HCT116 (cell line): ENCODE results near the gene CLCA4. TPM values are rescaled to one million over a fixed set of nuclear protein-coding genes. Genes with fewer than 3 reads are reported as not detected.

Experiments used
- ATAC-seq: fragments of 200-7000 bp; cut with Tn5 transposase; 2 replicates; pipeline ENCODE4 v1.9.1; 2020; ENCODE audit warnings: mild to moderate bottlenecking, moderate library complexity
- BruUV-seq: library from RNA; stranded (reverse); fragments of 400-500 nt; replicated peaks from 2 replicates; lab custom pipeline; 2021; lab: Mats Ljungman, UMichigan
- CTCF ChIA-PET: fragments of 300-600 bp; sonication (Branson Sonifier 250); formaldehyde crosslinking; loops from one replicate; lab custom pipeline; 2021; ENCODE audit warnings: antibody characterized with exemption; lab: Charles Lee
- POLR2A ChIA-PET: fragments of 300-600, 350-600 bp; sonication (Branson Sonifier 250); formaldehyde crosslinking; loops from one replicate; lab custom pipeline; 2021; ENCODE audit warnings: antibody characterized with exemption; lab: Charles Lee
- RAD21 ChIA-PET, 2 experiments: fragments of 300-600 bp; sonication (Branson Sonifier 250); formaldehyde crosslinking; loops; one replicate each; lab custom pipeline; 2023; ENCODE audit warnings: low total read pairs in 2 of 2; ENCODE audit not compliant: uncharacterized antibody in 2 of 2, unreplicated experiment in 2 of 2, low non-redundant PET in 1 of 2; lab: Charles Lee
- DNase-seq: peaks from one replicate; pipeline ENCODE4 v3.0.0-alpha.2; 2010; ENCODE audit warnings: low read depth, low spot score
- H2AFZ ChIP-seq: fragments of 200-600 bp; shearing (Covaris generic), sonication (generic); 2 replicates; pipeline ENCODE4 v1.6.1; 2017; ENCODE audit warnings: low read depth, mixed run types, mixed read lengths, antibody characterized with exemption, low read length; ENCODE audit not compliant: poor library complexity, severe bottlenecking
- H3K27ac ChIP-seq: 2 replicates; pipeline ENCODE4 v1.5.1; 2012; ENCODE audit warnings: low read depth, low read length
- H3K27me3 ChIP-seq: fragments of 200-600 bp; sonication (generic); 2 replicates; pipeline ENCODE4 v1.6.1; 2016; ENCODE audit warnings: mixed run types, low read length, mixed read lengths; ENCODE audit not compliant: insufficient read depth
- H3K36me3 ChIP-seq, 2 experiments: fragments of 200-500 bp in 1 of 2; fragments of 200-600 bp in 1 of 2; sonication (Bioruptor generic) in 1 of 2; sonication (generic) in 1 of 2; 2 replicates each; pipeline versions ENCODE4 v1.5.1 to v1.6.1; 2014 to 2016; ENCODE audit warnings: low read length in 2 of 2, inconsistent platforms in 1 of 2, mixed read lengths in 1 of 2, mixed run types in 1 of 2; ENCODE audit not compliant: insufficient read depth in 2 of 2, control insufficient read depth in 1 of 2
- H3K4me1 ChIP-seq, 2 experiments: fragments of 200-600 bp in 1 of 2; sonication (generic) in 1 of 2; 2 replicates each; pipeline versions ENCODE4 v1.5.1 to v1.6.1; 2012 to 2017; ENCODE audit warnings: low read length in 2 of 2, inconsistent platforms in 1 of 2, mild to moderate bottlenecking in 1 of 2, mixed read lengths in 1 of 2, mixed run types in 1 of 2, moderate library complexity in 1 of 2; ENCODE audit not compliant: insufficient read depth in 2 of 2, control insufficient read depth in 1 of 2
- H3K4me2 ChIP-seq: fragments of 200-600 bp; sonication (generic); 2 replicates; pipeline ENCODE4 v1.6.1; 2017; ENCODE audit warnings: mixed run types, low read length, mixed read lengths
- H3K4me3 ChIP-seq, 2 experiments: fragments of 200-600 bp in 1 of 2; sonication (generic) in 1 of 2; replicated peaks in 1 of 2; 2 replicates each; pipeline ENCODE4 v1.5.1; 2011 to 2016; ENCODE audit warnings: low read length in 2 of 2, control low read depth in 1 of 2, low read depth in 1 of 2, mild to moderate bottlenecking in 1 of 2, mixed read lengths in 1 of 2, mixed run types in 1 of 2
- H3K79me2 ChIP-seq: fragments of 200-600 bp; sonication (generic); 2 replicates; pipeline ENCODE4 v1.6.1; 2017; ENCODE audit warnings: mild to moderate bottlenecking, mixed run types, low read length, moderate library complexity, mixed read lengths; ENCODE audit not compliant: insufficient read depth
- H3K9ac ChIP-seq: fragments of 200-600 bp; sonication (generic); 2 replicates; pipeline ENCODE4 v1.6.1; 2016; ENCODE audit warnings: low read length, mixed read lengths
- H3K9me2 ChIP-seq: fragments of 200-600 bp; sonication (generic), shearing (Covaris generic); 2 replicates; pipeline ENCODE4 v1.6.1; 2017; ENCODE audit warnings: mixed run types, mild to moderate bottlenecking, moderate library complexity; ENCODE audit not compliant: insufficient read depth
- H3K9me3 ChIP-seq, 2 experiments: fragments of 200-500 bp in 1 of 2; fragments of 200-600 bp in 1 of 2; sonication (Bioruptor generic) in 1 of 2; sonication (generic) in 1 of 2; 2 replicates each; pipeline ENCODE4 v1.6.1; 2014 to 2017; ENCODE audit warnings: low read length in 2 of 2, mixed read lengths in 2 of 2, inconsistent platforms in 1 of 2, low read depth in 1 of 2, mild to moderate bottlenecking in 1 of 2, mixed run types in 1 of 2, moderate library complexity in 1 of 2; ENCODE audit not compliant: control insufficient read depth in 1 of 2, insufficient read depth in 1 of 2
- H4K20me1 ChIP-seq: fragments of 200-600 bp; sonication (generic), shearing (Covaris generic); 2 replicates; pipeline ENCODE4 v1.6.1; 2017; ENCODE audit warnings: mixed run types, mild to moderate bottlenecking, moderate library complexity; ENCODE audit not compliant: insufficient read depth
- CEBPB ChIP-seq: IDR thresholded peaks from 2 replicates; pipeline ENCODE4 v1.6.1; 2012; ENCODE audit warnings: low read depth
- EGR1 ChIP-seq: IDR thresholded peaks from 2 replicates; pipeline ENCODE4 v1.6.1; 2012; ENCODE audit warnings: low read depth
- ELF1 ChIP-seq: IDR thresholded peaks from 2 replicates; pipeline ENCODE4 v1.6.1; 2012; ENCODE audit warnings: low read depth, borderline replicate concordance
- EZH2 ChIP-seq: fragments of 200-600 bp; sonication (generic); IDR thresholded peaks from 2 replicates; pipeline ENCODE4 v1.6.1; 2017; ENCODE audit warnings: antibody characterized with exemption, mixed run types
- FOSL1 ChIP-seq: IDR thresholded peaks from 2 replicates; pipeline ENCODE4 v1.6.1; 2012; ENCODE audit warnings: low read depth
- JUND ChIP-seq: IDR thresholded peaks from 2 replicates; pipeline ENCODE4 v1.6.1; 2012
- POLR2A ChIP-seq: IDR thresholded peaks from 2 replicates; pipeline ENCODE4 v1.7.0; 2011; ENCODE audit warnings: borderline replicate concordance; ENCODE audit not compliant: insufficient read depth, insufficient read length; ENCODE audit errors: extremely low read depth
- POLR2AphosphoS5 ChIP-seq: IDR thresholded peaks from 2 replicates; pipeline ENCODE4 v1.6.1; 2011; ENCODE audit warnings: mild to moderate bottlenecking, low read depth, low read length, moderate library complexity
- RAD21 ChIP-seq: IDR thresholded peaks from 2 replicates; pipeline ENCODE4 v1.6.1; 2012; ENCODE audit warnings: low read depth, mild to moderate bottlenecking
- SIN3A ChIP-seq: IDR thresholded peaks from 2 replicates; pipeline ENCODE4 v1.6.1; 2012; ENCODE audit warnings: low read depth
- SP1 ChIP-seq: IDR thresholded peaks from 2 replicates; pipeline ENCODE4 v1.6.1; 2012; ENCODE audit warnings: low read depth
- TCF7L2 ChIP-seq: IDR thresholded peaks from 2 replicates; pipeline ENCODE4 v1.7.0; 2011; ENCODE audit warnings: borderline replicate concordance, inconsistent platforms; ENCODE audit not compliant: insufficient read depth, insufficient read length; ENCODE audit errors: extremely low read depth
- YY1 ChIP-seq: IDR thresholded peaks from 2 replicates; pipeline ENCODE4 v1.6.1; 2011; ENCODE audit warnings: low read length, low read depth, moderate library complexity, mild to moderate bottlenecking; ENCODE audit not compliant: insufficient replicate concordance; ENCODE audit errors: extremely low read depth
- ZFX ChIP-seq: fragments of 450-650 bp; IDR thresholded peaks from 2 replicates; pipeline ENCODE4 v1.6.1; 2017
- ZNF274 ChIP-seq: fragments of 200-500 bp; sonication (Bioruptor generic); IDR thresholded peaks from 2 replicates; pipeline ENCODE4 v1.6.1; 2014; ENCODE audit warnings: mild to moderate bottlenecking, low read depth, low read length, inconsistent platforms
- intact Hi-C: fragments of 100-400 bp; cut with micrococcal nuclease; formaldehyde crosslinking; loops from 2 replicates; pipeline ENCODE4 v1.10.0; 2022
- total RNA-seq: library from RNA; stranded (reverse); gene quantifications from one replicate; pipeline ENCODE4 v1.2.1, GENCODE V29; 2021; ENCODE audit not compliant: unreplicated experiment
- TF ChIP-seq, protein P1 (sequence below): IDR thresholded peaks from 2 replicates; pipeline ENCODE4 v1.6.1; 2012
- TF ChIP-seq, protein P2 (sequence below): IDR thresholded peaks from 2 replicates; pipeline ENCODE4 v1.6.1; 2011; ENCODE audit warnings: mild to moderate bottlenecking, low read length, moderate library complexity; ENCODE audit not compliant: insufficient replicate concordance; ENCODE audit errors: extremely low read depth
- TF ChIP-seq, protein P3 (sequence below), 3 experiments: fragments of 200-600 bp in 1 of 3; sonication (generic) in 1 of 3; IDR thresholded peaks in 2 of 3; conservative IDR thresholded peaks in 1 of 3; 2 replicates each; pipeline ENCODE4 v1.5.1; 2012 to 2017; ENCODE audit warnings: low read depth in 2 of 3, low read length in 2 of 3, antibody characterized with exemption in 1 of 3, borderline replicate concordance in 1 of 3, control low read depth in 1 of 3, mild to moderate bottlenecking in 1 of 3, mixed read lengths in 1 of 3, mixed run types in 1 of 3, moderate library complexity in 1 of 3; ENCODE audit not compliant: insufficient read depth in 1 of 3
- TF ChIP-seq, protein P4 (sequence below): IDR thresholded peaks from 2 replicates; pipeline ENCODE4 v1.6.1; 2012; ENCODE audit warnings: low read depth
- TF ChIP-seq, protein P5 (sequence below): IDR thresholded peaks from 2 replicates; pipeline ENCODE4 v1.6.1; 2012

Gene CLCA4
- total RNA-seq, 1 experiment from 2014 or later: not detected

DNA sequence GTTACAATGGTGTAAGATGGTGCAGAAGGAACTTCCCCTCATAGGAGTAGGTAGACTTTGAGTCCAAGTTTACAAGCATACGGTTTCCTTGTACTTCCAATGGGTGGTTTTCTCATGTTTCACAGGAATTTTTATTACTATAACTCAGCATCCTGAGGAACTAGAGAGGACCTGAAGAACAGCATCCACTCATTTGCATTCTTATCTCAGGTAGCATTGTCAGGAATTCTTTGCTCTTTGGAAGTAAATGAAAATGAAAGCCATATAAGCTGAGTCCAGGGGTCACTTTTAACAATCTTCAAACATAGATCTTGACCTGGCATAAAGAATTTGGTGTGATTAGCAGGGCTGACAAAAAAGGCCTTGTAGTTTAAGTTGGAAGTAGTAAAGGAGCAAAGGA is 34.4 kb downstream of the CLCA4 start (continued):
- TF ChIP-seq, protein P1, sequence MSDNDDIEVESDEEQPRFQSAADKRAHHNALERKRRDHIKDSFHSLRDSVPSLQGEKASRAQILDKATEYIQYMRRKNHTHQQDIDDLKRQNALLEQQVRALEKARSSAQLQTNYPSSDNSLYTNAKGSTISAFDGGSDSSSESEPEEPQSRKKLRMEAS: no peak
- TF ChIP-seq, all 23 proteins: peak for 0

DNA sequence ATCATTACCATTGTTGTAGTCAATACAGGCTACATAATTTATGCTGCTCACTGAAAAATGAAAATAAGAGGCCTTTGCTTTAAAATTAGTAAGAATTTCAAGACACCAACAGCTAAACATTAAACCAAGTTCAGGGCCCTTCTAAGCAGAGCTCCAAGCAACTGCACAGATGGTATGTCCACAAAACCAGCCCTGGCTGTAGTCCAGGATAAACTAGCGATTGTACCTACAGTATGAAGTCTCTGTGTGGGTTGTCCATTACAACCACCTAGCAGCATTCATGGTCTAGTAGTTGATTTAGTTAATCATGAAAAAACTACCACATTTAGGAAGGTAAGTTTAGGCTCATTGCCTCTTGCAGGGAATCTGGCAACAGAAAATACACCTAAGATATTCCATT is 35.3 kb downstream of the CLCA4 start:
- no peaks in the 10 kb centered on the region for H3K9me2 ChIP-seq
- H3K27ac ChIP-seq: no peak overlapping the region
- H4K20me1 ChIP-seq: no peaks in the 10 kb centered on the region
- H3K36me3 ChIP-seq: no peaks in the 10 kb centered on the region
- no peak for ATAC-seq
- no peak overlapping the region for H3K4me2 ChIP-seq
- intact Hi-C loops: no loop called here
- H3K9ac ChIP-seq: no peak overlapping the region
- H3K4me3 ChIP-seq: no peak overlapping the region
- no peaks in the 10 kb centered on the region for H3K9me3 ChIP-seq
- H3K4me1 ChIP-seq: no peaks in the 10 kb centered on the region
- no peak overlapping the region for H2AFZ ChIP-seq
- TF ChIP-seq TCF7L2 (no peak), SP1 (no peak), YY1 (no peak), ELF1 (no peak), EZH2 (no peak), SIN3A (no peak), RAD21 (no peak), ZNF274 (no peak), POLR2AphosphoS5 (no peak), ZFX (no peak), POLR2A (no peak), FOSL1 (no peak), CEBPB (no peak), EGR1 (no peak), JUND (no peak)
- TF ChIP-seq, protein P2, sequence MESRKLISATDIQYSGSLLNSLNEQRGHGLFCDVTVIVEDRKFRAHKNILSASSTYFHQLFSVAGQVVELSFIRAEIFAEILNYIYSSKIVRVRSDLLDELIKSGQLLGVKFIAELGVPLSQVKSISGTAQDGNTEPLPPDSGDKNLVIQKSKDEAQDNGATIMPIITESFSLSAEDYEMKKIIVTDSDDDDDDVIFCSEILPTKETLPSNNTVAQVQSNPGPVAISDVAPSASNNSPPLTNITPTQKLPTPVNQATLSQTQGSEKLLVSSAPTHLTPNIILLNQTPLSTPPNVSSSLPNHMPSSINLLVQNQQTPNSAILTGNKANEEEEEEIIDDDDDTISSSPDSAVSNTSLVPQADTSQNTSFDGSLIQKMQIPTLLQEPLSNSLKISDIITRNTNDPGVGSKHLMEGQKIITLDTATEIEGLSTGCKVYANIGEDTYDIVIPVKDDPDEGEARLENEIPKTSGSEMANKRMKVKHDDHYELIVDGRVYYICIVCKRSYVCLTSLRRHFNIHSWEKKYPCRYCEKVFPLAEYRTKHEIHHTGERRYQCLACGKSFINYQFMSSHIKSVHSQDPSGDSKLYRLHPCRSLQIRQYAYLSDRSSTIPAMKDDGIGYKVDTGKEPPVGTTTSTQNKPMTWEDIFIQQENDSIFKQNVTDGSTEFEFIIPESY: no peak
- TF ChIP-seq, protein P3, sequence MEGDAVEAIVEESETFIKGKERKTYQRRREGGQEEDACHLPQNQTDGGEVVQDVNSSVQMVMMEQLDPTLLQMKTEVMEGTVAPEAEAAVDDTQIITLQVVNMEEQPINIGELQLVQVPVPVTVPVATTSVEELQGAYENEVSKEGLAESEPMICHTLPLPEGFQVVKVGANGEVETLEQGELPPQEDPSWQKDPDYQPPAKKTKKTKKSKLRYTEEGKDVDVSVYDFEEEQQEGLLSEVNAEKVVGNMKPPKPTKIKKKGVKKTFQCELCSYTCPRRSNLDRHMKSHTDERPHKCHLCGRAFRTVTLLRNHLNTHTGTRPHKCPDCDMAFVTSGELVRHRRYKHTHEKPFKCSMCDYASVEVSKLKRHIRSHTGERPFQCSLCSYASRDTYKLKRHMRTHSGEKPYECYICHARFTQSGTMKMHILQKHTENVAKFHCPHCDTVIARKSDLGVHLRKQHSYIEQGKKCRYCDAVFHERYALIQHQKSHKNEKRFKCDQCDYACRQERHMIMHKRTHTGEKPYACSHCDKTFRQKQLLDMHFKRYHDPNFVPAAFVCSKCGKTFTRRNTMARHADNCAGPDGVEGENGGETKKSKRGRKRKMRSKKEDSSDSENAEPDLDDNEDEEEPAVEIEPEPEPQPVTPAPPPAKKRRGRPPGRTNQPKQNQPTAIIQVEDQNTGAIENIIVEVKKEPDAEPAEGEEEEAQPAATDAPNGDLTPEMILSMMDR (IDR thresholded peaks at IDR 0.05 in 2 of 3, conservative IDR thresholded peaks at IDR 0.05 in 1 of 3; ENCODE audit: borderline replicate concordance in 1 of 3, insufficient read depth in 1 of 3, low read depth in 2 of 3, low read length in 2 of 3): no peak
- TF ChIP-seq, protein P4, sequence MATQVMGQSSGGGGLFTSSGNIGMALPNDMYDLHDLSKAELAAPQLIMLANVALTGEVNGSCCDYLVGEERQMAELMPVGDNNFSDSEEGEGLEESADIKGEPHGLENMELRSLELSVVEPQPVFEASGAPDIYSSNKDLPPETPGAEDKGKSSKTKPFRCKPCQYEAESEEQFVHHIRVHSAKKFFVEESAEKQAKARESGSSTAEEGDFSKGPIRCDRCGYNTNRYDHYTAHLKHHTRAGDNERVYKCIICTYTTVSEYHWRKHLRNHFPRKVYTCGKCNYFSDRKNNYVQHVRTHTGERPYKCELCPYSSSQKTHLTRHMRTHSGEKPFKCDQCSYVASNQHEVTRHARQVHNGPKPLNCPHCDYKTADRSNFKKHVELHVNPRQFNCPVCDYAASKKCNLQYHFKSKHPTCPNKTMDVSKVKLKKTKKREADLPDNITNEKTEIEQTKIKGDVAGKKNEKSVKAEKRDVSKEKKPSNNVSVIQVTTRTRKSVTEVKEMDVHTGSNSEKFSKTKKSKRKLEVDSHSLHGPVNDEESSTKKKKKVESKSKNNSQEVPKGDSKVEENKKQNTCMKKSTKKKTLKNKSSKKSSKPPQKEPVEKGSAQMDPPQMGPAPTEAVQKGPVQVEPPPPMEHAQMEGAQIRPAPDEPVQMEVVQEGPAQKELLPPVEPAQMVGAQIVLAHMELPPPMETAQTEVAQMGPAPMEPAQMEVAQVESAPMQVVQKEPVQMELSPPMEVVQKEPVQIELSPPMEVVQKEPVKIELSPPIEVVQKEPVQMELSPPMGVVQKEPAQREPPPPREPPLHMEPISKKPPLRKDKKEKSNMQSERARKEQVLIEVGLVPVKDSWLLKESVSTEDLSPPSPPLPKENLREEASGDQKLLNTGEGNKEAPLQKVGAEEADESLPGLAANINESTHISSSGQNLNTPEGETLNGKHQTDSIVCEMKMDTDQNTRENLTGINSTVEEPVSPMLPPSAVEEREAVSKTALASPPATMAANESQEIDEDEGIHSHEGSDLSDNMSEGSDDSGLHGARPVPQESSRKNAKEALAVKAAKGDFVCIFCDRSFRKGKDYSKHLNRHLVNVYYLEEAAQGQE: no peak
- TF ChIP-seq, protein P5, sequence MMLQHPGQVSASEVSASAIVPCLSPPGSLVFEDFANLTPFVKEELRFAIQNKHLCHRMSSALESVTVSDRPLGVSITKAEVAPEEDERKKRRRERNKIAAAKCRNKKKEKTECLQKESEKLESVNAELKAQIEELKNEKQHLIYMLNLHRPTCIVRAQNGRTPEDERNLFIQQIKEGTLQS: no peak
- BruUV-seq: no TSS peak
- no peaks in the 10 kb centered on the region for H3K27me3 ChIP-seq
- ChIA-PET CTCF (no interaction called here), POLR2A (interaction anchor here (1.3 kb wide), 1 partner anchor 11 kb away, joined by 3 read pairs; no protein-coding TSS in a partner anchor), RAD21 (no interaction called here)
- no peak for DNase-seq
- no peaks in the 10 kb centered on the region for H3K79me2 ChIP-seq
